K562 (cell line): ENCODE measurements around the gene WSCD2. TPM values are rescaled to one million over a fixed set of nuclear protein-coding genes. Genes with fewer than 3 reads are reported as not detected.

ENCODE experiments used
- ATAC-seq: fragments of 200-7000 bp; cut with Tn5 transposase; 3 replicates; pipeline ENCODE4 v1.9.1; 2020; ENCODE audit warnings: moderate library complexity
- BruUV-seq: library from RNA; stranded (reverse); fragments of 400-500 nt; replicated peaks from 2 replicates; lab custom pipeline; 2021; lab: Mats Ljungman, UMichigan
- CTCF ChIA-PET: fragments of 300-600 bp; formaldehyde crosslinking; extraction: SDS; loops from one replicate; lab custom pipeline; 2021; ENCODE audit warnings: low intra/inter-chr PET ratio; lab: Yijun Ruan, JAX
- POLR2A ChIA-PET: fragments of 300-600, 350-650 bp; sonication (Branson Sonifier 250); formaldehyde crosslinking; extraction: SDS; loops from one replicate; lab custom pipeline; 2021; ENCODE audit warnings: antibody characterized with exemption, inconsistent platforms; lab: Yijun Ruan, JAX
- DNase-seq, 4 experiments: peaks; one replicate each; pipeline versions ENCODE4 v3.0.0 to v3.0.0-alpha.2; 2011 to 2018; ENCODE audit warnings: low spot score in 3 of 4, mixed read lengths in 3 of 4; ENCODE audit errors: extremely low read depth in 1 of 4
- FAIRE-seq: peaks from 2 replicates; lab custom pipeline; 2011; peaks lifted over from hg19 to GRCh38; lab: Jason Lieb, UNC
- H2AFZ ChIP-seq: 2 replicates; pipeline ENCODE4 v1.6.0; 2011; ENCODE audit warnings: low read depth, low read length, control low read depth, inconsistent platforms
- H3K27ac ChIP-seq: fragments of 200-600 bp; 3 replicates; pipeline ENCODE4 v1.8.0; 2011; ENCODE audit warnings: low read depth, mild to moderate bottlenecking, control low read depth, inconsistent platforms, low read length, moderate library complexity, mixed read lengths; ENCODE audit errors: extremely low read depth
- H3K27me3 ChIP-seq, 2 experiments: fragments of 300-600 bp in 1 of 2; 2 replicates in 1 of 2; 3 replicates in 1 of 2; pipeline versions ENCODE4 v1.6.0 to v1.8.0; 2011; ENCODE audit warnings: inconsistent platforms in 2 of 2, low read length in 2 of 2, mild to moderate bottlenecking in 1 of 2, mixed read lengths in 1 of 2, moderate library complexity in 1 of 2; ENCODE audit not compliant: control insufficient read depth in 2 of 2, insufficient read depth in 2 of 2
- H3K36me3 ChIP-seq: fragments of 300-600 bp; 3 replicates; pipeline ENCODE4 v1.8.0; 2011; ENCODE audit warnings: mild to moderate bottlenecking, low read length, inconsistent platforms; ENCODE audit not compliant: control insufficient read depth, insufficient read depth
- H3K4me1 ChIP-seq, 2 experiments: fragments of 200-600 bp in 1 of 2; replicated peaks in 1 of 2; 2 replicates in 1 of 2; 3 replicates in 1 of 2; pipeline versions ENCODE4 v1.5.1 to v1.8.0; 2011; ENCODE audit warnings: inconsistent platforms in 2 of 2, low read length in 2 of 2, mild to moderate bottlenecking in 1 of 2, mixed read lengths in 1 of 2, moderate library complexity in 1 of 2; ENCODE audit not compliant: control insufficient read depth in 2 of 2, insufficient read depth in 2 of 2
- H3K4me2 ChIP-seq: 2 replicates; pipeline ENCODE4 v1.6.1; 2011; ENCODE audit warnings: low read length, control low read depth, inconsistent platforms, mixed read lengths; ENCODE audit not compliant: insufficient read depth
- H3K4me3 ChIP-seq: fragments of 200-600 bp; sonication (generic), shearing (Covaris generic); 2 replicates; pipeline ENCODE4 v1.5.1; 2016; ENCODE audit warnings: control low read depth, inconsistent platforms
- H3K79me2 ChIP-seq: fragments of 200-600 bp; 3 replicates; pipeline ENCODE4 v1.8.0; 2011; ENCODE audit warnings: low read length, inconsistent platforms; ENCODE audit not compliant: control insufficient read depth, insufficient read depth
- H3K9ac ChIP-seq, 2 experiments: 2 replicates each; pipeline versions ENCODE4 v1.6.0 to v1.6.1; 2011; ENCODE audit warnings: low read depth in 2 of 2, low read length in 2 of 2, control low read depth in 1 of 2, inconsistent platforms in 1 of 2, mild to moderate bottlenecking in 1 of 2, mixed read lengths in 1 of 2; ENCODE audit not compliant: insufficient read depth in 1 of 2
- H3K9me1 ChIP-seq: one replicate; pipeline ENCODE4 v1.6.0; 2011; ENCODE audit warnings: inconsistent platforms, mild to moderate bottlenecking, low read length, moderate library complexity; ENCODE audit not compliant: control insufficient read depth, insufficient read depth
- H3K9me3 ChIP-seq: replicated peaks from 2 replicates; pipeline ENCODE4 v1.5.1; 2011; ENCODE audit warnings: low read depth, low read length, inconsistent platforms; ENCODE audit not compliant: control insufficient read depth, insufficient read depth
- H4K20me1 ChIP-seq: replicated peaks from 2 replicates; pipeline ENCODE4 v1.6.1; 2011; ENCODE audit warnings: low read length, inconsistent platforms, mixed read lengths; ENCODE audit not compliant: control insufficient read depth, insufficient read depth
- ARID1B ChIP-seq: fragments of 450-650 bp; IDR thresholded peaks from 2 replicates; pipeline ENCODE4 v1.6.1; 2016; ENCODE audit warnings: antibody characterized with exemption, mild to moderate bottlenecking, inconsistent platforms
- FOXK1 ChIP-seq: sonication (generic); formaldehyde crosslinking; IDR thresholded peaks from 2 replicates; pipeline ENCODE4 v1.8.0; 2022; ENCODE audit warnings: missing genetic modification reagents, mild to moderate bottlenecking, borderline replicate concordance
- SRSF1 ChIP-seq: fragments of 200-400 bp; formaldehyde crosslinking; IDR thresholded peaks from 2 replicates; pipeline ENCODE4 v1.6.1; 2017; ENCODE audit warnings: mild to moderate bottlenecking, low read depth, low read length, moderate library complexity
- ZNF324 ChIP-seq: fragments of 250-450 bp; sonication (Bioruptor Pico); IDR thresholded peaks from 2 replicates; pipeline ENCODE4 v1.4.0; 2020; ENCODE audit warnings: mild to moderate bottlenecking
- WGBS: fragments of 100-300 bp; shearing (Covaris generic); methylation state at CpG from one replicate; pipeline ENCODE4 v1.1.6; 2016; ENCODE audit warnings: low coverage, mixed read lengths; ENCODE audit not compliant: insufficient coverage; ENCODE audit errors: missing lambda C conversion rate; 5-methylcytosine and 5-hydroxymethylcytosine counted together
- in situ Hi-C: fragments of 300-500 bp; cut with MboI; formaldehyde crosslinking; loops from 4 replicates; pipeline ENCODE4 v1.15.0; 2018; ENCODE audit warnings: inconsistent platforms, mixed read lengths
- intact Hi-C: fragments of 100-400 bp; cut with micrococcal nuclease; formaldehyde crosslinking; loops from 2 replicates; pipeline ENCODE4 v1.14.2; 2022
- polyA plus RNA-seq, 8 experiments: library from polyadenylated mRNA; depleted of rRNA in 4 of 8; stranded (reverse) in 5 of 8; unstranded in 3 of 8; fragments of >200 nt; fragmentation: Nextera tagmentation in 2 of 8; fragmentation: Illumina TruSeq in 1 of 8; extraction: Ambion mirVana in 2 of 8; extraction: Trizol in 1 of 8; gene quantifications; 2 replicates each; pipeline versions ENCODE4 v1.2.1 to v1.2.3, GENCODE V29; 2011 to 2014; ENCODE audit warnings: inconsistent platforms in 1 of 8, missing spikeins in 1 of 8
- total RNA-seq, 7 experiments: library from RNA; depleted of rRNA in 6 of 7; stranded (reverse); fragments of >200 nt in 6 of 7; fragmentation: Illumina TruSeq in 2 of 7; extraction: Trizol in 2 of 7; gene quantifications; 2 replicates each; pipeline versions ENCODE4 v1.2.1 to v1.2.3, GENCODE V29; 2011 to 2021; ENCODE audit warnings: low replicate concordance in 1 of 7
- TF ChIP-seq, protein P1 (sequence below): fragments of 250-450 bp; sonication (Bioruptor Pico); IDR thresholded peaks from 2 replicates; pipeline ENCODE4 v1.9.0; 2021; ENCODE audit warnings: mild to moderate bottlenecking, inconsistent platforms

Gene WSCD2
- total and polyA plus RNA-seq, 9 of the 15 experiments (the other 6 are each of a cell fraction or from before 2014, with no cell fraction given) = 0.72 to 14.1 (median 4.0) TPM

- TF ChIP-seq ZNF324 (CRISPR knock-in tag) = no peak
- TF ChIP-seq SRSF1 = no peak
- TF ChIP-seq ARID1B = no peak
- TF ChIP-seq, protein P1, sequence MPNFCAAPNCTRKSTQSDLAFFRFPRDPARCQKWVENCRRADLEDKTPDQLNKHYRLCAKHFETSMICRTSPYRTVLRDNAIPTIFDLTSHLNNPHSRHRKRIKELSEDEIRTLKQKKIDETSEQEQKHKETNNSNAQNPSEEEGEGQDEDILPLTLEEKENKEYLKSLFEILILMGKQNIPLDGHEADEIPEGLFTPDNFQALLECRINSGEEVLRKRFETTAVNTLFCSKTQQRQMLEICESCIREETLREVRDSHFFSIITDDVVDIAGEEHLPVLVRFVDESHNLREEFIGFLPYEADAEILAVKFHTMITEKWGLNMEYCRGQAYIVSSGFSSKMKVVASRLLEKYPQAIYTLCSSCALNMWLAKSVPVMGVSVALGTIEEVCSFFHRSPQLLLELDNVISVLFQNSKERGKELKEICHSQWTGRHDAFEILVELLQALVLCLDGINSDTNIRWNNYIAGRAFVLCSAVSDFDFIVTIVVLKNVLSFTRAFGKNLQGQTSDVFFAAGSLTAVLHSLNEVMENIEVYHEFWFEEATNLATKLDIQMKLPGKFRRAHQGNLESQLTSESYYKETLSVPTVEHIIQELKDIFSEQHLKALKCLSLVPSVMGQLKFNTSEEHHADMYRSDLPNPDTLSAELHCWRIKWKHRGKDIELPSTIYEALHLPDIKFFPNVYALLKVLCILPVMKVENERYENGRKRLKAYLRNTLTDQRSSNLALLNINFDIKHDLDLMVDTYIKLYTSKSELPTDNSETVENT (CRISPR knock-in tag) = no peak
- no peak for TF ChIP-seq FOXK1
- H4K20me1 ChIP-seq = no peaks in the 10 kb centered on the region
- CTCF ChIA-PET = interaction anchor here (0.5 to 3.4 kb wide), 5 partner anchors 34 to 703 kb away, joined by 3 to 21 read pairs (median 4); no protein-coding TSS in a partner anchor
- H3K4me1 ChIP-seq = peaks cover 4 to 15% of the 10 kb centered on the region in 2 experiments; a peak in 4 of 5 replicates
- in situ Hi-C loops = loop anchor here (5.0 kb wide), 1 partner anchor 99 kb away; no protein-coding TSS in a partner anchor
- H2AFZ ChIP-seq = no peak overlapping the region
- H3K9ac ChIP-seq = no peak overlapping the region
- no TSS peak for BruUV-seq
- H3K9me3 ChIP-seq = no peaks in the 10 kb centered on the region
- no peak overlapping the region for H3K4me2 ChIP-seq
- no peaks in the 10 kb centered on the region for H3K79me2 ChIP-seq
- intact Hi-C loops = loop anchor here (2.0 to 10.0 kb wide), 2 partner anchors 138 to 396 kb away; no protein-coding TSS in a partner anchor
- FAIRE-seq (no peak), ATAC-seq (no peak), DNase-seq (no peak)
- H3K27ac ChIP-seq = no peak overlapping the region
- no peak overlapping the region for H3K4me3 ChIP-seq
- H3K27me3 ChIP-seq = peaks cover 9 to 11% of the 10 kb centered on the region in 2 experiments; a peak in 3 of 5 replicates
- POLR2A ChIA-PET = no interaction called here
- 5% methylated on average over 7 of the region's 8 CpGs for WGBS
- no peaks in the 10 kb centered on the region for H3K9me1 ChIP-seq
- no peaks in the 10 kb centered on the region for H3K36me3 ChIP-seq
Observed at GRCh38 chr12:108098374-108098773, 30.7 kb upstream of the WSCD2 start.
